Left lung (tissue), 10 donors: Measurements from ENCODE around the gene LHCGR. TPM values are rescaled to one million over a fixed set of nuclear protein-coding genes. Genes with fewer than 3 reads are reported as not detected.

Experiments used
- ATAC-seq: fragments of 200-7000 bp; cut with Tn5 transposase; one replicate; pipeline ENCODE4 v1.9.1; 2020; ENCODE audit warnings: moderate library complexity
- DNase-seq, 4 donors: peaks; one replicate each; pipeline ENCODE4 v3.0.0-alpha.2; 2013 to 2020
- H3K27ac ChIP-seq, 2 donors: fragments of 200-600 bp; sonication (generic) in 1 of 2; one replicate each; pipeline versions ENCODE4 v1.5.0 to v1.8.0; 2020 to 2021
- H3K27me3 ChIP-seq, 2 donors: fragments of 200-600 bp; sonication (generic) in 1 of 2; one replicate each; pipeline versions ENCODE4 v1.5.0 to v1.8.0; 2020 to 2021
- H3K36me3 ChIP-seq, 2 donors: fragments of 200-600 bp; sonication (generic) in 1 of 2; one replicate each; pipeline versions ENCODE4 v1.5.0 to v1.8.0; 2020 to 2021
- H3K4me1 ChIP-seq, 2 donors: fragments of 200-600 bp; one replicate each; pipeline ENCODE4 v1.8.0; 2021
- H3K4me3 ChIP-seq, 2 donors: fragments of 200-600 bp; sonication (generic) in 1 of 2; one replicate each; pipeline versions ENCODE4 v1.5.0 to v1.8.0; 2020 to 2021; ENCODE audit warnings: mild to moderate bottlenecking in 1 of 2
- H3K9me3 ChIP-seq, 2 donors: fragments of 200-600 bp; sonication (generic) in 1 of 2; one replicate each; pipeline versions ENCODE4 v1.5.0 to v1.8.0; 2020 to 2021
- intact Hi-C, 2 donors: fragments of 100-400 bp; cut with DNase I; formaldehyde crosslinking; loops; one replicate each; pipeline versions ENCODE4 v1.11.2 to v1.14.2; 2022
- polyA plus RNA-seq, 6 donors: library from polyadenylated mRNA; unstranded; fragments of 120-200 nt; gene quantifications; one replicate each; pipeline ENCODE4 v1.2.1, GENCODE V29; 2013; ENCODE audit not compliant: insufficient read length in 6 of 6
- total RNA-seq, 2 donors: library from RNA; stranded (reverse); fragmentation: NEBNext Ultra II Directional; extraction: Animal tissue kit (Norgen Biotek cat#: 25700); gene quantifications; one replicate each; pipeline ENCODE4 v1.2.1, GENCODE V29; 2021
- TF ChIP-seq, protein P1 (sequence below), 2 donors: fragments of 200-600 bp; sonication (generic) in 1 of 2; IDR thresholded peaks; one replicate each; pipeline versions ENCODE4 v1.5.0 to v1.8.0; 2021; ENCODE audit warnings: antibody characterized with exemption in 2 of 2
- donor health status: DM: no; HTN: yes; CAD: no.
- donor health status: DM: no; HTN: no; CAD: no.

The LHCGR gene
- total and polyA plus RNA-seq, 8 donors, result 0.08 to 0.21 (median 0.14) TPM; not detected in 2

DNA sequence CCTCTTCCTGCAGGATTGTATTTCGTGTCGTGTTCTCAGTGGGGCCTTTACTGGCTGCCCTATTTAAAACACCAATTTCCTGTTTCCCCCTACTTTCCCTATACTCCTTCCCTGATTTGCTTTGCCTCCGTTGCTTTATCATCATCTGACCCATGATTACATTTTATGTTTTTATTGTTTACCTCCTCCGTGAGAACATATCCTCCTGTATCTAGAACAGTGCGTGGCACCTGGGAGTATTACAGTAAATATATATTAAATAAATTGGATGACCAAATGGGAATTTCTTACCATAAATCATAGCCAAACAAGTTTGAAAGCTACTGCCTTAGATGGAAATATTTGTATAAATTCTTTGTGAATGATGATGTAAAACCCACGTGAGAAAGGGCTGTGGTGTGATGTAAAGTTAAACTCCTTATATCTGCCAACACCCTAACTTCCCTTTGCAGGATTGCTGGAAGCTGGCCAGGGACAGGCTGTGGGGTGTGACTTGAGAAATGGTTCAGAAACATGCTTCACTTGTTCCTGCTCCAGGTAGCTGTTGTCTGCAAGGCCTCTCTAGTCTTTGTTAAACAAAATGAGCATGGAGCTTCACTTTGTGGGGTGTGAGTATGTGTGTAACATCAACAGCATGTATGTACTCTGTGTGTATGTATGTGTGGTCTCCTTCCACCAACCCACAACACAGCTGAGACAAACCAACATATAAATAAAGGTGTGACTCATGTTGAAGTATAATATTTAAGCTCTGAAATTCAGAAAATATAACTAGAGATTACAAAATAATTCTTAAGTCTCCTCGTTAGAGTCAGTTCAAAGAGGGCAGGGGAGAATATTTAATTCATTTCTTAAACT lies 40.3 kb downstream of the LHCGR start:
- Histone ChIP-seq H3K4me1 (peaks cover 0 to 30% of the 10 kb centered on the region in 2 donors), H3K36me3 (no peaks in the 10 kb centered on the region), H3K27me3 (no peaks in the 10 kb centered on the region), H3K9me3 (no peaks in the 10 kb centered on the region), H3K27ac (peak overlapping the region in 1 of 2 donors; percentile 37), H3K4me3 (no peak overlapping the region)
- intact Hi-C loops, result no loop called here
- ATAC-seq (peak; percentile 11), DNase-seq (peak in 3 of 4 donors; percentile 49 to 71 (median 54))
- TF ChIP-seq, protein P1, sequence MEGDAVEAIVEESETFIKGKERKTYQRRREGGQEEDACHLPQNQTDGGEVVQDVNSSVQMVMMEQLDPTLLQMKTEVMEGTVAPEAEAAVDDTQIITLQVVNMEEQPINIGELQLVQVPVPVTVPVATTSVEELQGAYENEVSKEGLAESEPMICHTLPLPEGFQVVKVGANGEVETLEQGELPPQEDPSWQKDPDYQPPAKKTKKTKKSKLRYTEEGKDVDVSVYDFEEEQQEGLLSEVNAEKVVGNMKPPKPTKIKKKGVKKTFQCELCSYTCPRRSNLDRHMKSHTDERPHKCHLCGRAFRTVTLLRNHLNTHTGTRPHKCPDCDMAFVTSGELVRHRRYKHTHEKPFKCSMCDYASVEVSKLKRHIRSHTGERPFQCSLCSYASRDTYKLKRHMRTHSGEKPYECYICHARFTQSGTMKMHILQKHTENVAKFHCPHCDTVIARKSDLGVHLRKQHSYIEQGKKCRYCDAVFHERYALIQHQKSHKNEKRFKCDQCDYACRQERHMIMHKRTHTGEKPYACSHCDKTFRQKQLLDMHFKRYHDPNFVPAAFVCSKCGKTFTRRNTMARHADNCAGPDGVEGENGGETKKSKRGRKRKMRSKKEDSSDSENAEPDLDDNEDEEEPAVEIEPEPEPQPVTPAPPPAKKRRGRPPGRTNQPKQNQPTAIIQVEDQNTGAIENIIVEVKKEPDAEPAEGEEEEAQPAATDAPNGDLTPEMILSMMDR (IDR thresholded peaks at IDR 0.05), result no peak

DNA sequence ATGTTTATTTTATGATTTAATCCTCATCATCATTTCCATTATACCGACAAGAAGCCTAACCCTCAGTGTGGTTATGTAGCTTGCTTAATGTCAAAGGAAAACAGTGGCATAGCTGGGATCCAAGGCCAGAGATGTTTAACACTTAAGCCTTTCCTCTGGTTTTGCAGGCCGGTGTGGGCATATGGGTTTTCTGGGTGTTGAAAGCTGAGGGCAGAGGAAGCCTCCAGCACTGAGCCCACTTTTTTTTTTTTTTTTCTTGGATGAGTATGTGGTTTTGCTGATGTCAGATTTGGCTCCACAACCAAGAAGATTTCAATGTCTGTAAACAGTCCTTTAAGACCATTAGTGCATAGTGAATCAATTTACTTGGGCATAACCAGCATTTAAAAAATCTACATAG lies 41.3 kb downstream of the LHCGR start:
- Histone ChIP-seq H3K4me1 (peaks cover 0 to 30% of the 10 kb centered on the region in 2 donors), H3K9me3 (no peaks in the 10 kb centered on the region), H3K4me3 (no peak overlapping the region), H3K27ac (no peak overlapping the region), H3K27me3 (no peaks in the 10 kb centered on the region), H3K36me3 (no peaks in the 10 kb centered on the region)
- ATAC-seq (peak; percentile 15), DNase-seq (peak in 1 of 4 donors; percentile 40)
- intact Hi-C loops, result no loop called here
- TF ChIP-seq, protein P1 (IDR thresholded peaks at IDR 0.05), result no peak

DNA sequence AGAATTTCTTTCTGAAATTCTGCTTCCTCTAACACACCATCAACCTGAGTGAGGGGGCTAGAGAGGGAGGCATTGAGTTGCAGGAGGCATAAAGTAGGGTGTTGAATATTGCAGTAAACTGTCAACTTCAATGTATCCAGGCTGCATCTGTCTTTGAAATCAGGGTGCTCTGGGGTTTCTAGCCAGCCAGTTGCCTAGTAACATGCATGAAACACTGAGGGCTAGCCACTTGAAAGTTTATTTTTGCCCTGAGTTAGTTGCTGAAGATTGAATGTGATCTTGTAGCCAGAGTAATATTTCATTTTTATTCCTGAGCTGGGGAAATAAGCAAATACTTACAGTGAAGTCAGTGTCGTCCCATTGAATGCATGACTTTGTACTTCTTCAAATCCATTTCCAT lies 41.9 kb downstream of the LHCGR start:
- no peak overlapping the region for H3K27ac ChIP-seq
- peak; percentile 64 for ATAC-seq
- H3K36me3 ChIP-seq, result no peaks in the 10 kb centered on the region
- no peak overlapping the region for H3K4me3 ChIP-seq
- no peaks in the 10 kb centered on the region for H3K27me3 ChIP-seq
- no peak for DNase-seq
- TF ChIP-seq, protein P1 (IDR thresholded peaks at IDR 0.05), result no peak
- intact Hi-C loops, result no loop called here
- H3K9me3 ChIP-seq, result no peaks in the 10 kb centered on the region
- peaks cover 0 to 30% of the 10 kb centered on the region in 2 donors for H3K4me1 ChIP-seq

- no peaks in the 10 kb centered on the region for H3K27me3 ChIP-seq
- H3K4me3 ChIP-seq, result no peak overlapping the region
- H3K36me3 ChIP-seq, result no peaks in the 10 kb centered on the region
- peaks cover 0 to 32% of the 10 kb centered on the region in 2 donors for H3K4me1 ChIP-seq
- no peak overlapping the region for H3K27ac ChIP-seq
- DNase-seq (no peak), ATAC-seq (no peak)
- TF ChIP-seq, protein P1 (IDR thresholded peaks at IDR 0.05), result no peak
- H3K9me3 ChIP-seq, result no peaks in the 10 kb centered on the region
- intact Hi-C loops, result no loop called here
Measured at GRCh38 chr2:48712151-48712550, 43.4 kb downstream of the LHCGR start.

DNA sequence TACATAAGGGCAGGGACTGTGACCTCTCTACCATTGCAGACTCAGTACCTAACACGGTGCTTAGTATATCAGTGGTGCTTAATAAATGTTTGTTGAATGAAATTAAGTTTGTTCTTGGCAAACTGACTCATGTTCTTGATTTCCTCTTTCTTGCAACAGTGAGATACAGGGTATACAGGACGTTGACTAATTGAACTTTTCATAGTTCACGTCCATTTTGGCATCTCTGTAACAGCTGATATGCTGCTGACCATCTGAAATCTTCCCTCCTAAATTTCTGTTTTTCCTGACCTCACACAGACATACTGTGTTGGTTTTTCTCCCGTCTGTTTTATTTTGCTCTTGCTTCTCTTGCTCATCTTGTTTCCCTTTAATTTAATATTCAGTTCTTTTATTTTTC lies 44.2 kb downstream of the LHCGR start:
- H3K4me3 ChIP-seq, result no peak overlapping the region
- no peak overlapping the region for H3K27ac ChIP-seq
- intact Hi-C loops, result no loop called here
- no peaks in the 10 kb centered on the region for H3K27me3 ChIP-seq
- H3K36me3 ChIP-seq, result no peaks in the 10 kb centered on the region
- ATAC-seq (no peak), DNase-seq (no peak)
- peaks cover 0 to 32% of the 10 kb centered on the region in 2 donors for H3K4me1 ChIP-seq
- TF ChIP-seq, protein P1 (IDR thresholded peaks at IDR 0.05), result no peak
- H3K9me3 ChIP-seq, result no peaks in the 10 kb centered on the region
